Thymus (tissue), 11 donors: ENCODE data around the gene DCLK2. TPM values are rescaled to one million over a fixed set of nuclear protein-coding genes. Genes with fewer than 3 reads are reported as not detected.

Experiments used
- DNase-seq, 9 donors: peaks; one replicate each; pipeline ENCODE4 v3.0.0-alpha.2; 2013; ENCODE audit warnings: low spot score in 9 of 9, low read depth in 6 of 9, missing footprints in 1 of 9
- H3K27ac ChIP-seq, 2 donors: one replicate each; pipeline ENCODE4 v1.5.1; 2013; ENCODE audit warnings: control low read depth in 1 of 2, low read depth in 1 of 2, low read length in 1 of 2, mild to moderate bottlenecking in 1 of 2, moderate library complexity in 1 of 2
- H3K27me3 ChIP-seq, 2 donors: one replicate each; pipeline ENCODE4 v1.5.1; 2013; ENCODE audit warnings: low read length in 1 of 2; ENCODE audit not compliant: control insufficient read depth in 2 of 2, insufficient read depth in 1 of 2
- H3K36me3 ChIP-seq, 2 donors: one replicate each; pipeline ENCODE4 v1.5.1; 2013; ENCODE audit warnings: low read length in 1 of 2, mild to moderate bottlenecking in 1 of 2, moderate library complexity in 1 of 2; ENCODE audit not compliant: control insufficient read depth in 2 of 2, insufficient read depth in 2 of 2
- H3K4me1 ChIP-seq, 2 donors: one replicate each; pipeline ENCODE4 v1.5.1; 2013; ENCODE audit warnings: low read length in 2 of 2; ENCODE audit not compliant: control insufficient read depth in 2 of 2, insufficient read depth in 2 of 2
- H3K4me3 ChIP-seq, 2 donors: one replicate each; pipeline ENCODE4 v1.5.1; 2013; ENCODE audit warnings: low read length in 2 of 2, control low read depth in 1 of 2, mild to moderate bottlenecking in 1 of 2
- H3K9me3 ChIP-seq, 2 donors: one replicate each; pipeline ENCODE4 v1.5.1; 2013; ENCODE audit warnings: low read length in 1 of 2, mild to moderate bottlenecking in 1 of 2; ENCODE audit not compliant: control insufficient read depth in 2 of 2, insufficient read depth in 1 of 2
- WGBS: extraction: QIAGEN DNeasy Blood & Tissue Kit; methylation state at CpG from one replicate; pipeline ENCODE4 v1.1.7; 2013; 5-methylcytosine and 5-hydroxymethylcytosine counted together
- polyA plus RNA-seq: library from polyadenylated mRNA; stranded (reverse); fragments of 200-250 nt; gene quantifications from one replicate; pipeline ENCODE4 v1.2.3, GENCODE V29; 2013
- total RNA-seq: library from RNA; stranded (reverse); fragments of 120-200 nt; gene quantifications from one replicate; pipeline ENCODE4 v1.2.4, GENCODE V29; 2013
- donor health status: healthy.

Gene DCLK2
- total and polyA plus RNA-seq, 2 donors: 0.78 to 1.1 TPM

GRCh38 chr4:150063128-150063527 is 15.1 kb upstream of the DCLK2 start:
- H3K9me3 ChIP-seq: no peaks in the 10 kb centered on the region
- DNase-seq: no peak

GRCh38 chr4:150065740-150066139 is 12.5 kb upstream of the DCLK2 start:
- Histone ChIP-seq H3K9me3 (no peaks in the 10 kb centered on the region), H3K27ac (no peak overlapping the region), H3K4me3 (no peak overlapping the region), H3K4me1 (no peaks in the 10 kb centered on the region), H3K27me3 (no peaks in the 10 kb centered on the region), H3K36me3 (no peaks in the 10 kb centered on the region)
- WGBS: 89% methylated on average over 6 of the region's 6 CpGs
- no peak for DNase-seq

More at GRCh38 chr4:150063128-150063527, 15.1 kb upstream of the DCLK2 start:
- no peaks in the 10 kb centered on the region for H3K36me3 ChIP-seq
- H3K27me3 ChIP-seq: no peaks in the 10 kb centered on the region
- H3K4me1 ChIP-seq: no peaks in the 10 kb centered on the region
- H3K4me3 ChIP-seq: no peak overlapping the region
- H3K27ac ChIP-seq: no peak overlapping the region

- WGBS: 94% methylated on average over 3 of the region's 3 CpGs
- DNase-seq: no peak
Measured at GRCh38 chr4:150067859-150068258, 10.4 kb upstream of the DCLK2 start.

GRCh38 chr4:150068300-150068960 is 9.8 kb upstream of the DCLK2 start:
- Histone ChIP-seq H3K27ac (no peak overlapping the region), H3K9me3 (no peaks in the 10 kb centered on the region), H3K27me3 (no peaks in the 10 kb centered on the region), H3K4me3 (no peak overlapping the region), H3K36me3 (no peaks in the 10 kb centered on the region), H3K4me1 (no peaks in the 10 kb centered on the region)
- DNase-seq: no peak
- WGBS: 88% methylated on average over 6 of the region's 6 CpGs

More at GRCh38 chr4:150067859-150068258, 10.4 kb upstream of the DCLK2 start:
- no peaks in the 10 kb centered on the region for H3K4me1 ChIP-seq
- no peak overlapping the region for H3K27ac ChIP-seq
- no peaks in the 10 kb centered on the region for H3K27me3 ChIP-seq
- H3K36me3 ChIP-seq: no peaks in the 10 kb centered on the region
- no peak overlapping the region for H3K4me3 ChIP-seq
- H3K9me3 ChIP-seq: no peaks in the 10 kb centered on the region

GRCh38 chr4:150069353-150069752 is 8.9 kb upstream of the DCLK2 start:
- Histone ChIP-seq H3K27ac (no peak overlapping the region), H3K27me3 (no peaks in the 10 kb centered on the region), H3K36me3 (no peaks in the 10 kb centered on the region), H3K9me3 (no peaks in the 10 kb centered on the region), H3K4me1 (no peaks in the 10 kb centered on the region), H3K4me3 (no peak overlapping the region)
- 49% methylated on average over 1 of the region's 1 CpG for WGBS
- DNase-seq: no peak

- Histone ChIP-seq H3K4me1 (no peaks in the 10 kb centered on the region), H3K27ac (no peak overlapping the region), H3K36me3 (no peaks in the 10 kb centered on the region), H3K9me3 (no peaks in the 10 kb centered on the region), H3K27me3 (no peaks in the 10 kb centered on the region), H3K4me3 (no peak overlapping the region)
- no peak for DNase-seq
- WGBS: 94% methylated on average over 4 of the region's 4 CpGs
Measured at GRCh38 chr4:150070464-150071170, 7.6 kb upstream of the DCLK2 start.

GRCh38 chr4:150072471-150072870 is 5.8 kb upstream of the DCLK2 start:
- no peaks in the 10 kb centered on the region for H3K36me3 ChIP-seq
- no peaks in the 10 kb centered on the region for H3K4me1 ChIP-seq
- no peaks in the 10 kb centered on the region for H3K9me3 ChIP-seq
- H3K27ac ChIP-seq: no peak overlapping the region
- no peak for DNase-seq
- H3K4me3 ChIP-seq: no peak overlapping the region
- H3K27me3 ChIP-seq: peaks cover 0 to 15% of the 10 kb centered on the region in 2 donors
- 97% methylated on average over 4 of the region's 4 CpGs for WGBS

- Histone ChIP-seq H3K36me3 (no peaks in the 10 kb centered on the region), H3K27ac (no peak overlapping the region), H3K4me3 (no peak overlapping the region), H3K4me1 (no peaks in the 10 kb centered on the region), H3K9me3 (no peaks in the 10 kb centered on the region), H3K27me3 (peaks cover 6 to 21% of the 10 kb centered on the region in 2 donors)
- 89% methylated on average over 2 of the region's 2 CpGs for WGBS
- peak in 2 of 9 donors; percentile 1 to 12 for DNase-seq
Measured at GRCh38 chr4:150072906-150073714, 5.1 kb upstream of the DCLK2 start.

- no peak overlapping the region for H3K27ac ChIP-seq
- H3K9me3 ChIP-seq: peaks cover 0 to 3% of the 10 kb centered on the region in 2 donors
- WGBS: 95% methylated on average over 2 of the region's 2 CpGs
- no peaks in the 10 kb centered on the region for H3K36me3 ChIP-seq
- DNase-seq: no peak
- peaks cover 16 to 30% of the 10 kb centered on the region in 2 donors for H3K27me3 ChIP-seq
- H3K4me3 ChIP-seq: no peak overlapping the region
- H3K4me1 ChIP-seq: peaks cover 3 to 5% of the 10 kb centered on the region in 2 donors
Measured at GRCh38 chr4:150074064-150074463, 4.2 kb upstream of the DCLK2 start.
